Suprapubic skin (tissue), 4 donors: ENCODE measurements around the gene SLC22A8.

Experiments
- POLR2A ChIP-seq, 2 donors: fragments of 450-650 bp; IDR thresholded peaks; one replicate each; pipeline ENCODE4 v1.6.1; 2017; ENCODE audit warnings: antibody characterized with exemption in 2 of 2, mild to moderate bottlenecking in 2 of 2, moderate library complexity in 2 of 2
- POLR2AphosphoS5 ChIP-seq, 3 donors: sonication (generic); formaldehyde crosslinking; IDR thresholded peaks; one replicate each; pipeline ENCODE4 v1.6.1; 2017; ENCODE audit warnings: antibody characterized with exemption in 3 of 3
- TF ChIP-seq, protein P1 (sequence below), 2 donors: fragments of 200-600 bp in 1 of 2; fragments of 450-650 bp in 1 of 2; sonication (generic) in 1 of 2; IDR thresholded peaks; one replicate each; pipeline ENCODE4 v1.5.1; 2016 to 2019; ENCODE audit warnings: antibody characterized with exemption in 2 of 2, mild to moderate bottlenecking in 1 of 2, moderate library complexity in 1 of 2

DNA sequence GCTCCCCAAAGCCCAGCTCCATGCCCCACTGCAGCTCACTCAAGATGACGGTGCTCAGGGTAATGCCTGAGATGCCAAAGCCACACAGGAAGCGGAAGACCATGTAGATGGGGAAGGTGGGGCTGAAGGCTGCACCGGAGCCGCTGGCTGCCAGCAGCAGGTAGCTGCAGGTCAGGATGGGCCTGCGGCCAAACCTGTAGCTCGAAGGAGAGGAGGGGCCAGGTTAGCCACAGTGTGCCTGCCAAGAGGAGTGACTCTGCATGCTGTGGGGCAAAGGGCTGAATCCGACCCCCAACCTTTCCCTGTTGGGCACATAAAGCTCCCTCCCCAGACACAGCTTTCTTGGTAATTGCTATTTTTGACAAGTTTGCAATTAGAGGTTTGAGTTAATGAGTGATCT lies 16.0 kb downstream of the SLC22A8 start:
- TF ChIP-seq, protein P1, sequence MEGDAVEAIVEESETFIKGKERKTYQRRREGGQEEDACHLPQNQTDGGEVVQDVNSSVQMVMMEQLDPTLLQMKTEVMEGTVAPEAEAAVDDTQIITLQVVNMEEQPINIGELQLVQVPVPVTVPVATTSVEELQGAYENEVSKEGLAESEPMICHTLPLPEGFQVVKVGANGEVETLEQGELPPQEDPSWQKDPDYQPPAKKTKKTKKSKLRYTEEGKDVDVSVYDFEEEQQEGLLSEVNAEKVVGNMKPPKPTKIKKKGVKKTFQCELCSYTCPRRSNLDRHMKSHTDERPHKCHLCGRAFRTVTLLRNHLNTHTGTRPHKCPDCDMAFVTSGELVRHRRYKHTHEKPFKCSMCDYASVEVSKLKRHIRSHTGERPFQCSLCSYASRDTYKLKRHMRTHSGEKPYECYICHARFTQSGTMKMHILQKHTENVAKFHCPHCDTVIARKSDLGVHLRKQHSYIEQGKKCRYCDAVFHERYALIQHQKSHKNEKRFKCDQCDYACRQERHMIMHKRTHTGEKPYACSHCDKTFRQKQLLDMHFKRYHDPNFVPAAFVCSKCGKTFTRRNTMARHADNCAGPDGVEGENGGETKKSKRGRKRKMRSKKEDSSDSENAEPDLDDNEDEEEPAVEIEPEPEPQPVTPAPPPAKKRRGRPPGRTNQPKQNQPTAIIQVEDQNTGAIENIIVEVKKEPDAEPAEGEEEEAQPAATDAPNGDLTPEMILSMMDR (IDR thresholded peaks at IDR 0.05), result no peak
- TF ChIP-seq POLR2AphosphoS5 (IDR thresholded peaks at IDR 0.05) (no peak), POLR2A (IDR thresholded peaks at IDR 0.05) (no peak)
